Fibroblast of lung (primary cell): ENCODE data around the gene NTRK2.

ENCODE experiments used
- CTCF ChIP-seq, 2 donors: IDR thresholded peaks in 1 of 2; conservative IDR thresholded peaks in 1 of 2; 1 replicate in 1 of 2; 2 replicates in 1 of 2; pipeline ENCODE4 v1.5.1; 2011 to 2012; ENCODE audit warnings: low read length in 2 of 2, control low read depth in 1 of 2, inconsistent platforms in 1 of 2, low read depth in 1 of 2, mild to moderate bottlenecking in 1 of 2
- EZH2 ChIP-seq: IDR thresholded peaks from 2 replicates; pipeline ENCODE4 v1.5.1; 2012; ENCODE audit warnings: low read length, control low read depth, mild to moderate bottlenecking; ENCODE audit errors: missing control alignments

GRCh38 chr9:84773022-84773421, 103.5 kb downstream of the NTRK2 start:
- TF ChIP-seq EZH2 = no peak
- no peak for TF ChIP-seq CTCF (conservative IDR thresholded peaks at IDR 0.05 in 1 of 2, IDR thresholded peaks at IDR 0.05 in 1 of 2; ENCODE audit: low read depth in 1 of 2, low read length in 2 of 2)
